AG10803 (cell line): ENCODE measurements around the gene FOXP1.

Experiments
- DNase-seq: peaks from one replicate; pipeline ENCODE4 v3.0.0; 2010; ENCODE audit warnings: low read depth
- H3K4me3 ChIP-seq: 2 replicates; pipeline ENCODE4 v1.5.1; 2011; ENCODE audit warnings: mild to moderate bottlenecking, low read length, control low read depth
- TF ChIP-seq, protein P1 (sequence below): conservative IDR thresholded peaks from 2 replicates; pipeline ENCODE4 v1.5.1; 2011; ENCODE audit warnings: mild to moderate bottlenecking, low read length, control low read depth, inconsistent platforms

Gene FOXP1

DNA sequence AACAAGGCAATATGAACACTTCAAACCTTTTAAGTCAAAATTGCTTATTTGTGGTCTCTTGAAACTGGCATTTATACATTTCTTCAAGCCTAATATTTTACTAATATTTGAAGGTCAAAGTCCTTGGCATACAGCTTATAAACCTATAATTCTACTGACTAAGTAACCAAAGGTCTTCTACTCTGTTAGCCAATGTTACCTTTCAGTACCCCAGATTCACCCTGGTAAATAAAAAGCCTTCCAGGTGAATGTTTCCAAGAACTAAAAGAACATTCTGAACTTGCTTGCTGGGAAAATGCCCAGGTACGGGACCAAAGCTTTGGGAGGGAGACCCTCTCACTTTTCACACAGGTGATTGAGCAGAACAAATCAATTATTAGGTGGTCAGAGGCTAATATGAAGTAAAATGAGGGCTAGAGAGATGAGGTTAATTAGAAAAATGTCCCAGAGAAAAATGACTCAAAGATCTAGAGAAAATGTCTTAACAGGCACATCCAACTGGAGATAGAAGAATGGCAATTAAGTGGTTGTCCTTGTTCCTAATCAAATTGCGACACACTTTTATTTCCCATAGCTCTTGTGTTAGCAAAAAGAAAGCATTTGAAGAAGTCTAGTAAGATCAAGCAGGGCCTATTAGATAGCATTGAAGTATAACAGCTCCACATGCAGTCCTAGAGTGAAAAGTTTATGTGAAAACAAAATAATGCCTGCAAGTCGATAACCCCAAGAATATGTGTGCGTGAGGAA lies 232.0 kb downstream of the FOXP1 start:
- TF ChIP-seq, protein P1, sequence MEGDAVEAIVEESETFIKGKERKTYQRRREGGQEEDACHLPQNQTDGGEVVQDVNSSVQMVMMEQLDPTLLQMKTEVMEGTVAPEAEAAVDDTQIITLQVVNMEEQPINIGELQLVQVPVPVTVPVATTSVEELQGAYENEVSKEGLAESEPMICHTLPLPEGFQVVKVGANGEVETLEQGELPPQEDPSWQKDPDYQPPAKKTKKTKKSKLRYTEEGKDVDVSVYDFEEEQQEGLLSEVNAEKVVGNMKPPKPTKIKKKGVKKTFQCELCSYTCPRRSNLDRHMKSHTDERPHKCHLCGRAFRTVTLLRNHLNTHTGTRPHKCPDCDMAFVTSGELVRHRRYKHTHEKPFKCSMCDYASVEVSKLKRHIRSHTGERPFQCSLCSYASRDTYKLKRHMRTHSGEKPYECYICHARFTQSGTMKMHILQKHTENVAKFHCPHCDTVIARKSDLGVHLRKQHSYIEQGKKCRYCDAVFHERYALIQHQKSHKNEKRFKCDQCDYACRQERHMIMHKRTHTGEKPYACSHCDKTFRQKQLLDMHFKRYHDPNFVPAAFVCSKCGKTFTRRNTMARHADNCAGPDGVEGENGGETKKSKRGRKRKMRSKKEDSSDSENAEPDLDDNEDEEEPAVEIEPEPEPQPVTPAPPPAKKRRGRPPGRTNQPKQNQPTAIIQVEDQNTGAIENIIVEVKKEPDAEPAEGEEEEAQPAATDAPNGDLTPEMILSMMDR = no peak
- DNase-seq = no peak
- H3K4me3 ChIP-seq = no peak overlapping the region

DNA sequence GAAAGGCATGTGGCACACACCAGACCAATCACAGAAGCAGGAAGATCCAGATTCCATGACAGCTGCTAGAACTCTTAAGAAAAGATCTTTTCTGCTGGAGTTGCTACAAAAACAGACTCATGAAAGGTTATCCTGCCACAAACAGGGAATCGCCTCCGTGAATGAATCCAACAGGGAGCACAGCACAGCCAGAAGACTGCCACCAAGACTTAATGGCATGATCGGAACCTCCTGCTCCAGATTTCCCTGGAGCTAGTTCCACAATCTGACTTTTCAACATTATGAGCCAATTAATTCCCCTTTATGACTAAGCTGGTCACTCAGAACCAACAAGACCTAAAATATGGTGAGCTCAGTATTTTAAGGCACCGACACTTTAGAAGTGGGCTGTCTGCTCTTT lies 232.5 kb downstream of the FOXP1 start:
- no peak overlapping the region for H3K4me3 ChIP-seq
- TF ChIP-seq, protein P1 = no peak
- DNase-seq = no peak

- TF ChIP-seq, protein P1 = no peak
- H3K4me3 ChIP-seq = no peak overlapping the region
- no peak for DNase-seq
These were observed 234.7 kb downstream of the FOXP1 start for GRCh38 chr3:71348831-71349230.

DNA sequence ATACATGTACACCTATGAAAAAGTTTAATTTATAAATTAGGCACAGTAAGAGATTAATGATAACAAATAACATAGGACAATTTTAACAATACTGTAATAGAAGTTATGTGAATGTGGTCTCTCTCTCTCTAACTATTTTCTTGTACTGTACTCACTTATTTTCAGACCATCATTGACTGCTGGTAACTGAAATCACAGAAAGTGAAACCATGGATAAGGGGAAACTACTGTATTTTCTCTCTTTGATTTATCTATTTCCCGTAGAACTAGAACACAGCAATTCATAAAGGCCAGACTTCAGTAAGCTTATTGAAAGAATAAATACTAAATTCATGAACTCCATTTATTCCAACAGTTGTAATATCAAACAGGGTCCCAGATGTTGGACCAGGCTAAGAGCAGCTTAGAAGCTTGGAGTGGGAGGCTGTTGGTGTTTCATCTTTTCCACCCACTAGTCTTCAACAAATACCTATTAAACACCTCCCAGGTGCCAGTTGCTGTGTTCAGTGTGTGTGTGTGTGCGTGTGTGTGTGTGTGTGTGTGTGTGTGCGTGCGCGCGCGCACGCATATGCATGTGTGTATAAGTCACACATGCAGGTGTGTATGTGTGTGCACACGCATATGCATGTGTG lies 235.4 kb downstream of the FOXP1 start:
- no peak for DNase-seq
- TF ChIP-seq, protein P1 = no peak
- no peak overlapping the region for H3K4me3 ChIP-seq

GRCh38 chr3:71346061-71346460 lies 237.5 kb downstream of the FOXP1 start:
- TF ChIP-seq, protein P1 = no peak
- no peak for DNase-seq
- H3K4me3 ChIP-seq = no peak overlapping the region

DNA sequence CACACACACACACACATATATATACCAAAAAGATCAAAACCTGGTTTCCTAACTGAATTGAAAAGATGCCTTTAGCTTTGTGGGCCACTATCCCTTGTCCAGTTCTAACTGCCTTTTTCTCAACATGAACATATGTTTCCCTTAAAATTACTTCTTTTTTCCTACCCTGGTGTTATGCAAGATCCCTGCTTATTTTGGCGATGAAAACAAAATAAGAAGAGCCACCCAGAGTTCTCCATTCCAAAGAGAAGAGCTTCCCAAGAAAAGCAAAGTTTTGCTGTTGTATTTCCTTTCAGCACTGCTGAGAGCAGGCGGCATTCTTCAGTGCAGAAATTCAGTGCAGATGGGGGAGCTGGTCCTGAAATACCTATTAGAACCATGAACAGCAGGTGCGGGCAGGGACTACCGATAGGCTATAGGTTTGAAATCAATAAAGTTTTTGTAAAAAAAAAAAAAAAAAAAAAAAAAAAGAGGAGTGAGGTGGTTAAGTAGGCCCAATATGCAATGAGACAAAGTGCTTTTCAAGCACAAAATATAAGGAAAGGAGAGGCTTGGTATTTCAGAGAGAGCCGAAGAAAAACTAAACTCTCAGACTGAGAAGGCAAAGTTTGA lies 238.0 kb downstream of the FOXP1 start:
- DNase-seq = peak; percentile 82
- TF ChIP-seq, protein P1 = no peak
- no peak overlapping the region for H3K4me3 ChIP-seq
